ENCODE measurements around the gene ESRRA. TPM values are rescaled to one million over a fixed set of nuclear protein-coding genes. Genes with fewer than 3 reads are reported as not detected.

The ESRRA gene
- total and polyA plus RNA-seq, 9 of the 15 experiments (the other 6 are each of a cell fraction or from before 2014, with no cell fraction given): 0.27 to 89.7 (median 23.7) TPM

- TF ChIP-seq POLR2G (IDR thresholded peaks at IDR 0.05; ENCODE audit: low read depth, low read length) (peak; percentile 40), BCL6 (CRISPR knock-in tag; IDR thresholded peaks at IDR 0.05) (no peak), MAFK (IDR thresholded peaks at IDR 0.05; ENCODE audit: low read length) (no peak), POLR2AphosphoS2 (IDR thresholded peaks at IDR 0.05; ENCODE audit: low read length) (peak; percentile 69; the same call in 1 of the 2 replicates), TAF7 (tag; IDR thresholded peaks at IDR 0.05) (no peak), ZBTB7A (IDR thresholded peaks at IDR 0.05; ENCODE audit: borderline replicate concordance, control insufficient read depth, low read depth, low read length) (peak; percentile 82)
Measured at GRCh38 chr11:64322925-64323260, 17.6 kb downstream of the ESRRA start (continued).

GRCh38 chr11:64323373-64323772 is 18.0 kb downstream of the ESRRA start:
- ATAC-seq (no peak), FAIRE-seq (no peak), DNase-seq (ENCODE audit: extremely low read depth in 1 of 4, low spot score in 3 of 4) (no peak)
- peaks cover 14% of the 10 kb centered on the region for H3K79me2 ChIP-seq (ENCODE audit: control insufficient read depth, insufficient read depth, low read length)
- CTCF ChIA-PET (ENCODE audit: low intra/inter-chr PET ratio): no interaction called here
- H3K9ac ChIP-seq (ENCODE audit: insufficient read depth in 1 of 2, low read depth in 2 of 2, low read length in 2 of 2): peak overlapping the region in 1 of 2 experiments; percentile 87; a peak in 2 of 4 replicates
- H4K20me1 ChIP-seq (replicated peaks; ENCODE audit: control insufficient read depth, insufficient read depth, low read length): no peaks in the 10 kb centered on the region
- no peak overlapping the region for H3K4me2 ChIP-seq (ENCODE audit: insufficient read depth, low read length)
- peaks cover 10 to 37% of the 10 kb centered on the region in 2 experiments; a peak in 4 of 5 replicates for H3K4me1 ChIP-seq (replicated peaks in 1 of 2; ENCODE audit: control insufficient read depth in 2 of 2, insufficient read depth in 2 of 2, low read length in 2 of 2)
- 42% methylated on average over 2 of the region's 5 CpGs for WGBS (ENCODE audit: insufficient coverage, low coverage, missing lambda C conversion rate)
- BruUV-seq (replicated peaks): no TSS peak
- H3K9me3 ChIP-seq (replicated peaks; ENCODE audit: control insufficient read depth, insufficient read depth, low read depth, low read length): no peaks in the 10 kb centered on the region
- no peaks in the 10 kb centered on the region for H3K9me1 ChIP-seq (ENCODE audit: control insufficient read depth, insufficient read depth, low read length)
- TF ChIP-seq RBFOX2 (IDR thresholded peaks at IDR 0.05; ENCODE audit: low read depth, low read length) (peak; percentile 42; the same call in 1 of the 2 replicates), NCOA6 (IDR thresholded peaks at IDR 0.05) (no peak)
- POLR2A ChIA-PET: interaction anchor here (0.5 to 1.2 kb wide), 5 partner anchors 8 to 661 kb away, joined by 3 to 15 read pairs (median 3); no protein-coding TSS in a partner anchor
- no peak overlapping the region; the same call in 2 of the 3 replicates for H3K27ac ChIP-seq (ENCODE audit: extremely low read depth, low read depth, low read length)
- no peak overlapping the region for H3K4me3 ChIP-seq
- no peaks in the 10 kb centered on the region for H3K27me3 ChIP-seq (ENCODE audit: control insufficient read depth in 2 of 2, insufficient read depth in 2 of 2, low read length in 2 of 2)
- intact Hi-C loops (cut with micrococcal nuclease) (no loop called here), in situ Hi-C loops (cut with MboI) (no loop called here)
- H3K36me3 ChIP-seq (ENCODE audit: control insufficient read depth, insufficient read depth, low read length): peaks cover 26% of the 10 kb centered on the region; the same call in 1 of the 3 replicates
- no peak overlapping the region for H2AFZ ChIP-seq (ENCODE audit: low read depth, low read length)
